Subcutaneous abdominal adipose tissue (tissue), 5 donors: ENCODE results near the gene NSRP1.
"Not testable (repeated sequence)": the region's sequence is repeated elsewhere in the genome, so short reads cannot be mapped to it uniquely, and the experiment has no call there.

Experiments used
- H3K27ac ChIP-seq: one replicate; pipeline ENCODE4 v1.7.0; 2013; ENCODE audit warnings: low read depth, mild to moderate bottlenecking, inconsistent platforms, low read length, moderate library complexity
- H3K27me3 ChIP-seq, 5 donors: one replicate each; pipeline ENCODE4 v1.7.0; 2013; ENCODE audit warnings: low read length in 5 of 5, inconsistent platforms in 1 of 5; ENCODE audit not compliant: control insufficient read depth in 5 of 5, insufficient read depth in 4 of 5
- H3K36me3 ChIP-seq, 5 donors: one replicate each; pipeline ENCODE4 v1.7.0; 2013; ENCODE audit warnings: low read length in 5 of 5; ENCODE audit not compliant: control insufficient read depth in 5 of 5, insufficient read depth in 5 of 5
- H3K4me1 ChIP-seq, 5 donors: one replicate each; pipeline ENCODE4 v1.7.0; 2013; ENCODE audit warnings: low read length in 5 of 5, mild to moderate bottlenecking in 3 of 5, moderate library complexity in 1 of 5; ENCODE audit not compliant: control insufficient read depth in 5 of 5, insufficient read depth in 5 of 5
- H3K4me3 ChIP-seq, 5 donors: one replicate each; pipeline ENCODE4 v1.7.0; 2013; ENCODE audit warnings: low read length in 5 of 5, low read depth in 1 of 5
- H3K9ac ChIP-seq, 5 donors: one replicate each; pipeline ENCODE4 v1.7.0; 2013; ENCODE audit warnings: low read length in 5 of 5, mild to moderate bottlenecking in 4 of 5, moderate library complexity in 3 of 5
- H3K9me3 ChIP-seq, 5 donors: one replicate each; pipeline ENCODE4 v1.7.0; 2013; ENCODE audit warnings: low read length in 5 of 5; ENCODE audit not compliant: control insufficient read depth in 5 of 5
- donor health status: healthy.
- donor health status: healthy.
- donor health status: healthy.
- donor health status: healthy.
- donor health status: healthy.

The NSRP1 gene

DNA sequence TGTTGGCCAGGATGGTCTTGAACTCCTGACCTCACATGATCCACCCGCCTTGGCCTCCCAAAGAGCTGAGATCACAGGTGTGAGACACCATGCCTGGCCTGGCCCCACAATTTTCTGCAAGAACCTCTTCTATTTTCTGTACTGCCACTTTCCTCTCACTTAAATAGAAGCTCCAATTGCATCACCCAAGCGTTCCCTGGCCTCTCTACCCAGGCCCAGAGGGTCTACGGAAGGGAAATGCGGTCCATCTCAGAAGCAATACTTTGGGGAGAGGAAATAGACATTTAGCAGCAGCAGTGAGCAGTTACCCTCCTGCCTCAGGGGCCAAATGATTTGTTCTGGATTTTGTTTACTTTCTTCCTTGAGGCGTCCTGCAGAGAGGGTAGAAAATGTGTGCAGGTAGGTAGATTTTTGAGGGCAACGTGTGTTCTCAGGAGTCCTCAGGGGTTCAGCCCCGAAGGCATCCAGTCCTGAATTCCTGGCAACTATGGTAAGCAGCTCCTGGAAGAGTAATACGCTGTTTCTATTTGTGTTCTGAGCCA, 107.9 kb downstream of the NSRP1 start:
- H3K27me3 ChIP-seq, result peaks cover 0 to 10% (median 0%) of the 10 kb centered on the region in 5 donors
- H3K36me3 ChIP-seq, result no peaks in the 10 kb centered on the region
- no peak overlapping the region for H3K9ac ChIP-seq
- H3K9me3 ChIP-seq, result no peaks in the 10 kb centered on the region
- no peak overlapping the region for H3K27ac ChIP-seq
- H3K4me3 ChIP-seq, result no peak overlapping the region
- peaks cover 0 to 9% (median 8%) of the 10 kb centered on the region in 5 donors for H3K4me1 ChIP-seq

DNA sequence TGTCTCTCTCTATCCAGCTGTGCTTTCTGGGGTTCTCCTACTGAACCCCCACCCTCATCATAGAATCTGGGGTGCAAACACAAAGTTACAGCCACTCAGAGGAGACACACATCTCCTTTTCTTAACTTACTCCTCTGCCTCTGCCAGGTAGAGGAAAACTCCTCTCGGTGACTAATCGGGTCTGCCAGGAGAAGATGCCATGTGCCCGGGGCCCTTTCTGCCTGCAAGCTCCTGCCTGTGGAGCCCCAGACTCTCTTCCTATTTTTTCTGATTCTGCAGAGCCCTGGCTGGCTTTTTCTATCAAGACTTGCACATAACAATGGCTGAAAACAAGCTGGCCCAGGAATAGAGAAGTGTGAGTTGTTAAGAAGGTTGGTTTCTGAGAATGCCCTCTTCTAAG, 108.5 kb downstream of the NSRP1 start:
- H3K4me3 ChIP-seq, result no peak overlapping the region
- H3K36me3 ChIP-seq, result no peaks in the 10 kb centered on the region
- no peak overlapping the region for H3K27ac ChIP-seq

DNA sequence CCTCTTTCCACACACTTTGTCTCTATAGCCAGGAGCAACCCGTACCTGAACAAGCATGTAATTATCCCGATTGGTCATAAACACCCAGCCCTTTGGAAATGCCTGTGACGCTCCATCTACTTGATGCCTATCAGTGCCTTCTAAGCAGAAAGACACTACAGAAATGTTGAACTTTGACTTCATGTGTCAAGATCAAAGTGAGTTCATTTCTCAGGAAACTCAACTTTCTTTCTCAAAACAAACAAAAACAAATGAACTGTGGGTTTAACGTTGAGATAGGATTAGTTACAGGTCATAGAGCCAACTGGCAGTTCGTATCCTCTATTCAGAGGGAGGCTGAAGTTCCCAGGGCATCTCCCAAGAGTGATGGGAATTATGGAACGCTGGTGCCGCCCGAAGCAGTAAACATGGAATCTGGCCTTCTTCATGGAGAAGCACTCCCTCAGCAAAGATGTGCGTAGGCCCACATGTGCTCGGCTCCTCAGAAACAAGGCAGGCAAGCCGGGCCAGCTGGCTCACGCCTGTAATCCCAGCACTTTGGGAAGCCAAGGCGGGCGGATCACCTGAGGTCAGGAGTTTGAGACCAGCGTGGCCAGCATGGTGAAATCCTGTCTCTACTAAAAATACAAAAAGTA, 109.4 kb downstream of the NSRP1 start:
- Histone ChIP-seq H3K9me3 (no peaks in the 10 kb centered on the region), H3K27ac (no peak overlapping the region), H3K9ac (no peak overlapping the region), H3K4me1 (no peaks in the 10 kb centered on the region), H3K27me3 (peaks cover 0 to 15% (median 2%) of the 10 kb centered on the region in 5 donors), H3K36me3 (no peaks in the 10 kb centered on the region), H3K4me3 (no peak overlapping the region)

More for the DNA sequence above, 108.5 kb downstream of the NSRP1 start:
- Histone ChIP-seq H3K9ac (no peak overlapping the region), H3K9me3 (no peaks in the 10 kb centered on the region), H3K4me1 (peaks cover 0 to 4% (median 1%) of the 10 kb centered on the region in 5 donors), H3K27me3 (peaks cover 0 to 10% (median 0%) of the 10 kb centered on the region in 5 donors)

GRCh38 chr17:30226878-30227277, 110.3 kb downstream of the NSRP1 start:
- Histone ChIP-seq H3K4me3 (no peak overlapping the region), H3K27me3 (peaks cover 0 to 15% (median 2%) of the 10 kb centered on the region in 5 donors), H3K9ac (no peak overlapping the region), H3K27ac (no peak overlapping the region), H3K4me1 (no peaks in the 10 kb centered on the region), H3K9me3 (no peaks in the 10 kb centered on the region), H3K36me3 (no peaks in the 10 kb centered on the region)

GRCh38 chr17:30228011-30228410, 111.4 kb downstream of the NSRP1 start:
- H3K27ac ChIP-seq, result no peak overlapping the region
- H3K9ac ChIP-seq, result no peak overlapping the region
- no peaks in the 10 kb centered on the region for H3K4me1 ChIP-seq
- no peak overlapping the region for H3K4me3 ChIP-seq
- H3K27me3 ChIP-seq, result peaks cover 0 to 19% (median 2%) of the 10 kb centered on the region in 5 donors
- H3K9me3 ChIP-seq, result no peaks in the 10 kb centered on the region
- no peaks in the 10 kb centered on the region for H3K36me3 ChIP-seq

DNA sequence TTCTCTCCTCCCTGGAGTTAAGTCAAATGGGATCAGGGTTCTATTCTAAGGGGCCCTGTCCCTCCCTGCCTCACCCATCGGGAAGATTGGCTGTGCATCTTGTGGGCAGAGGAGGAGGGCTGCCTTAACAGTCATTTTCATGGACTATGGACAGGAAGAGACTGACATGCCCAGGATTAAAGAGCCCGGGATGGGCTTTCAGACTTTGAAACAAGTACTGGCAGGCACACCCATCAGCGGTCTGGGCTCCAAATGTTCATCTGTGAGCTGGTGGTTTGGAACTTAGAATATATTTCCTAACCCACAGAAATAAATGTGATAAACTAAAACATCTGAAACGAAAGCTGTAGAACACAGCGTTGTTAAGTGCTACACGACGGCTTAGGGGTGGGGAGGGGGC, 112.4 kb downstream of the NSRP1 start:
- H3K4me1 ChIP-seq, result no peaks in the 10 kb centered on the region
- no peaks in the 10 kb centered on the region for H3K36me3 ChIP-seq
- H3K27me3 ChIP-seq, result peaks cover 0 to 19% (median 2%) of the 10 kb centered on the region in 5 donors
- no peak overlapping the region for H3K9ac ChIP-seq
- H3K27ac ChIP-seq, result no peak overlapping the region
- H3K9me3 ChIP-seq, result no peaks in the 10 kb centered on the region
- H3K4me3 ChIP-seq, result no peak overlapping the region

- not testable (repeated sequence) for H3K27ac ChIP-seq, H3K36me3 ChIP-seq, H3K9ac ChIP-seq, H3K9me3 ChIP-seq, H3K4me1 ChIP-seq, H3K4me3 ChIP-seq
- H3K27me3 ChIP-seq, result peaks cover 0 to 19% (median 5%) of the 10 kb centered on the region in 5 donors
Measured at GRCh38 chr17:30230009-30230408, 113.4 kb downstream of the NSRP1 start.

GRCh38 chr17:30230596-30231125, 114.0 kb downstream of the NSRP1 start:
- Histone ChIP-seq H3K27ac (no peak overlapping the region), H3K27me3 (peaks cover 5 to 23% (median 7%) of the 10 kb centered on the region in 5 donors), H3K4me1 (peaks cover 0 to 9% (median 7%) of the 10 kb centered on the region in 5 donors), H3K36me3 (no peaks in the 10 kb centered on the region), H3K4me3 (no peak overlapping the region), H3K9ac (no peak overlapping the region), H3K9me3 (no peaks in the 10 kb centered on the region)

DNA sequence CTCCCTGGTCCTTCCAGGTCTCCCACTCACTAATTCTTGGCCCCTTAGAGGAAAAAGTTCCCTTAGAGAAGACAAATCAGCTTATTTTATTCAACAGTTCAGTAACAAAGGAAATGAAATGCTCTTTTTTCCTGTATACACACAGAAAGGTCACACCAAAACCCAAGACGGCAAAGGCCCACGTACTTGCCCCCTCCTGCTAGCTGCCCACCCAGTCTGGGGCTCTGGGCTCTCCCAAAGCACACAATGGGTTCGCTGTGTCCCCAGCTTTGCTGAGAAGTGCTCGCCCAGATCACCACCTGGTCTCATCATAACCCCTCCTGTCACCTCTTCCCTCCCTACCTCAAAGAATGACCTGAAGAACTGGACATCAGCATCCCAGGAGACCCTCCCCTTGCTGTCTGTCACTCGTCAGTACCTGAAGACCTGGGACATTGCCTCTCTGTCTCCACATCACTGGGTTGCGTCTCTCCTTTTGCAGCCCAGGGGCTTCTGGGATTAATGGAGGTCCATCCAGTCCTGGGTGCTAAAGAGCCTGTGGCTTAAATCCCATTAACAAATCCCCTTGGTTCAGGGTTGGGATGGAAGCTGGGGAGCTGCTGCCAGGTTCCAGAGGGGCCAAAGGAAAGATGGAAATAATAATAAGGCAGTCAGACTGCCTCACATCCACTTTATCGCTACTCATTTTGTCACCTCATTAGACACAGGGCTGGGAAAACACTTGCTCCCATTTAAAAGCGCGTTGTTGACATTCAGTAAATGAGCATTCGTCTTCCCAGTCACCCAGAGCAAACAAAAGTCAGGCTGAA, 115.6 kb downstream of the NSRP1 start:
- no peak overlapping the region for H3K9ac ChIP-seq
- H3K9me3 ChIP-seq, result no peaks in the 10 kb centered on the region
- H3K36me3 ChIP-seq, result no peaks in the 10 kb centered on the region
- peaks cover 7 to 28% (median 14%) of the 10 kb centered on the region in 5 donors for H3K27me3 ChIP-seq
- peaks cover 0 to 22% (median 19%) of the 10 kb centered on the region in 5 donors for H3K4me1 ChIP-seq
- no peak overlapping the region for H3K27ac ChIP-seq
- no peak overlapping the region for H3K4me3 ChIP-seq
